Endothelial cell of umbilical vein (primary cell): Measurements from ENCODE around the gene GABARAP. TPM values are rescaled to one million over a fixed set of nuclear protein-coding genes. Genes with fewer than 3 reads are reported as not detected.
A peak's percentile ranks its signal among the peaks of the same experiment; 100 is the strongest.

Source experiments
- BruUV-seq: library from RNA; stranded (reverse); fragments of 400-500 nt; replicated peaks from 2 replicates; lab custom pipeline; 2021; lab: Mats Ljungman, UMichigan
- CTCF ChIA-PET: fragments of 300-600, 350-600 bp; sonication (Branson Sonifier 250); formaldehyde crosslinking; loops from one replicate; lab custom pipeline; 2021; ENCODE audit warnings: antibody characterized with exemption, inconsistent platforms; lab: Charles Lee
- POLR2A ChIA-PET: fragments of 300-600, 350-600 bp; sonication (Branson Sonifier 250); formaldehyde crosslinking; loops from one replicate; lab custom pipeline; 2021; ENCODE audit warnings: antibody characterized with exemption, inconsistent platforms; lab: Charles Lee
- DNase-seq: peaks from one replicate; pipeline ENCODE4 v3.0.0-alpha.2; 2011; ENCODE audit warnings: low read depth, low spot score
- FAIRE-seq: peaks from 2 replicates; lab custom pipeline; 2011; peaks lifted over from hg19 to GRCh38; lab: Jason Lieb, UNC
- H2AFZ ChIP-seq: 2 replicates; pipeline ENCODE4 v1.6.0; 2012; ENCODE audit warnings: low read depth, low read length, control low read depth, inconsistent platforms
- H3K27ac ChIP-seq: 2 replicates; pipeline ENCODE4 v1.5.1; 2011; ENCODE audit warnings: low read depth, mild to moderate bottlenecking, control low read depth, low read length, moderate library complexity; ENCODE audit not compliant: insufficient read depth
- H3K27me3 ChIP-seq, 2 experiments: 2 replicates each; pipeline versions ENCODE4 v1.6.0 to v1.6.1; 2011; ENCODE audit warnings: low read length in 2 of 2, mixed read lengths in 1 of 2; ENCODE audit not compliant: control insufficient read depth in 2 of 2, insufficient read depth in 2 of 2
- H3K36me3 ChIP-seq, 2 experiments: 2 replicates in 1 of 2; 3 replicates in 1 of 2; pipeline ENCODE4 v1.5.1; 2011; ENCODE audit warnings: low read length in 2 of 2, mild to moderate bottlenecking in 1 of 2, moderate library complexity in 1 of 2; ENCODE audit not compliant: control insufficient read depth in 2 of 2, insufficient read depth in 2 of 2; ENCODE audit errors: extremely low read depth in 1 of 2
- H3K4me1 ChIP-seq: 3 replicates; pipeline ENCODE4 v1.5.1; 2011; ENCODE audit warnings: mild to moderate bottlenecking, low read length; ENCODE audit not compliant: control insufficient read depth, insufficient read depth; ENCODE audit errors: extremely low read depth
- H3K4me2 ChIP-seq: 2 replicates; pipeline ENCODE4 v1.6.1; 2011; ENCODE audit warnings: low read length, control low read depth, mixed read lengths; ENCODE audit not compliant: insufficient read depth
- H3K4me3 ChIP-seq, 3 experiments: fragments of 200-600 bp in 1 of 3; sonication (generic), shearing (Covaris generic) in 1 of 3; replicated peaks in 1 of 3; 2 replicates each; pipeline ENCODE4 v1.5.1; 2011 to 2016; ENCODE audit warnings: control low read depth in 3 of 3, low read length in 3 of 3, mild to moderate bottlenecking in 2 of 3, inconsistent platforms in 1 of 3, low read depth in 1 of 3, moderate library complexity in 1 of 3; ENCODE audit not compliant: insufficient read depth in 1 of 3
- H3K79me2 ChIP-seq: 2 replicates; pipeline ENCODE4 v1.6.0; 2012; ENCODE audit warnings: low read length, inconsistent platforms; ENCODE audit not compliant: control insufficient read depth, insufficient read depth
- H3K9ac ChIP-seq: replicated peaks from 2 replicates; pipeline ENCODE3; 2011; ENCODE audit warnings: low read length, control low read depth; ENCODE audit not compliant: insufficient read depth; ENCODE audit errors: extremely low read depth
- H3K9me1 ChIP-seq: replicated peaks from 3 replicates; pipeline ENCODE4 v1.6.0; 2011; ENCODE audit warnings: mild to moderate bottlenecking, low read length; ENCODE audit not compliant: control insufficient read depth, insufficient read depth; ENCODE audit errors: extremely low read depth
- H3K9me3 ChIP-seq: replicated peaks from 2 replicates; pipeline ENCODE4 v1.5.1; 2012; ENCODE audit warnings: low read length, inconsistent platforms; ENCODE audit not compliant: control insufficient read depth, insufficient read depth
- H4K20me1 ChIP-seq: replicated peaks from 2 replicates; pipeline ENCODE3; 2011; ENCODE audit warnings: mild to moderate bottlenecking, low read length; ENCODE audit not compliant: control insufficient read depth, insufficient read depth; ENCODE audit errors: extremely low read depth
- CTCF ChIP-seq, 2 donors: IDR thresholded peaks; 1 replicate in 1 of 2; 2 replicates in 1 of 2; pipeline ENCODE4 v1.5.1; 2011; ENCODE audit warnings: low read length in 2 of 2, mild to moderate bottlenecking in 2 of 2, moderate library complexity in 2 of 2, control low read depth in 1 of 2, inconsistent platforms in 1 of 2, low read depth in 1 of 2; ENCODE audit not compliant: insufficient read depth in 1 of 2; ENCODE audit errors: extremely low read depth in 1 of 2
- FOS ChIP-seq: IDR thresholded peaks from 2 replicates; pipeline ENCODE4 v1.6.1; 2011; ENCODE audit warnings: mild to moderate bottlenecking, low read length, moderate library complexity, borderline replicate concordance; ENCODE audit not compliant: insufficient read depth
- JUN ChIP-seq: IDR thresholded peaks from 2 replicates; pipeline ENCODE4 v1.6.1; 2011; ENCODE audit warnings: borderline replicate concordance, low read depth; ENCODE audit not compliant: insufficient read length, insufficient read depth
- MAX ChIP-seq: IDR thresholded peaks from 2 replicates; pipeline ENCODE4 v1.6.1; 2011; ENCODE audit not compliant: insufficient read depth, insufficient read length
- MYC ChIP-seq: IDR thresholded peaks from one replicate; pipeline ENCODE4 v1.6.1; 2011; ENCODE audit warnings: mild to moderate bottlenecking, low read depth, low read length
- POLR2A ChIP-seq: IDR thresholded peaks from 2 replicates; pipeline ENCODE4 v1.6.1; 2012; ENCODE audit warnings: low read depth, mild to moderate bottlenecking, control low read depth, low read length
- POLR2AphosphoS5 ChIP-seq: IDR thresholded peaks from 2 replicates; pipeline ENCODE4 v1.6.1; 2012; ENCODE audit warnings: low read depth, mild to moderate bottlenecking, control low read depth, low read length, moderate library complexity; ENCODE audit not compliant: insufficient read depth
- dilution Hi-C: fragments of 300-500 bp; cut with MboI; formaldehyde crosslinking; loops from one replicate; pipeline ENCODE4 v1.15.0; 2019; ENCODE audit warnings: low sequenced_read_pairs; ENCODE audit not compliant: extremely low pct_ligation_motif_present
- intact Hi-C: fragments of 100-400 bp; cut with micrococcal nuclease; formaldehyde crosslinking; loops from one replicate; pipeline ENCODE4 v1.10.0; 2022
- polyA plus RNA-seq, 4 experiments: library from polyadenylated mRNA; depleted of rRNA in 3 of 4; stranded (reverse) in 3 of 4; unstranded in 1 of 4; fragments of >200 nt; gene quantifications; 2 replicates each; pipeline versions ENCODE4 v1.2.1 to v1.2.3, GENCODE V29; 2011 to 2012; ENCODE audit warnings: missing spikeins in 1 of 4
- total RNA-seq: library from RNA; stranded (reverse); gene quantifications from 2 replicates; pipeline ENCODE4 v1.2.3, GENCODE V29; 2021

Gene GABARAP
- total and polyA plus RNA-seq, 2 donors (not counting 3 experiments of a cell fraction or from before 2014, with no cell fraction given), result 401 to 882 TPM

DNA sequence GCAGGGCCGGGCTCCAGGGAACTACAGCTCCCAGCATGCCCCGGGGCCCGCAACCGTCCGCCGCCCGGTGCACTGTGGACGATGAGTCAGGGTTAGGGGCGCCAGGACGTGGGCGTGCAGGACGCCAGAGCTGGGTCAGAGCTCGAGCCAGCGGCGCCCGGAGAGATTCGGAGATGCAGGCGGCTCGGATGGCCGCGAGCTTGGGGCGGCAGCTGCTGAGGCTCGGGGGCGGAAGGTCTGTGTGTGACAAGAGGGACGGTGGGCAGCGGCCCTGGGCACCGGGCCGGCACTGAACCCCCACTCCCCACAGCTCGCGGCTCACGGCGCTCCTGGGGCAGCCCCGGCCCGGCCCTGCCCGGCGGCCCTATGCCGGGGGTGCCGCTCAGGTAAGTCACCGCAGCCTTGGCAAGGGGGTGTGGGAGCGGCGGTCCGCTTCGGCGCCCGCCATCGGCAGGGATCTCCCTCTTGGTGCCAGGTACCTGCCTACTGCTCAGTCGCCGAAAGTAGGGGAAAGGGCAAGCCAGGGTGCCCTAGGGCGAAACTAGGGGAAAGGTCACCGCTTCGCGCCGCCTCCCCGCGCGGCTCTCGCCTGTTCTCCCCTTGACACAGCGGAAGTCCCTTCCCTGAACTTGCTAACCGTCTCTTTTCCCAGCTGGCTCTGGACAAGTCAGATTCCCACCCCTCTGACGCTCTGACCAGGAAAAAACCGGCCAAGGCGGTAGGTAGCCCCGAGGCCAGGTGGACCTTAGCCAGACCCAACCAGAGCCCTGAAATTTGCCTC, 22.2 kb downstream of the GABARAP start, which contains the start of the genes ACADVL and DLG4:
Gene ACADVL (plus strand): TSS at position 127 of the 781 bp plus-strand sequence. CDS start 47 bp downstream, at position 174.
Gene DLG4 (minus strand): TSS at position 25 of the 781 bp plus-strand sequence.
- peaks cover 15 to 30% of the 10 kb centered on the region in 2 experiments for H3K36me3 ChIP-seq
- peak within 1 kb of the TSS; percentile 71 for H3K27ac ChIP-seq
- DNase-seq (peak; percentile 85), FAIRE-seq (peak; percentile 85)
- peaks cover 11% of the 10 kb centered on the region for H3K79me2 ChIP-seq
- peak within 1 kb of the TSS; percentile 51 to 69 (median 61) for H3K4me3 ChIP-seq
- TF ChIP-seq JUN (no peak), POLR2A (peak; percentile 83), POLR2AphosphoS5 (peak; percentile 93), CTCF (IDR thresholded peaks at IDR 0.05; ENCODE audit: extremely low read depth in 1 of 2, insufficient read depth in 1 of 2, low read depth in 1 of 2, low read length in 2 of 2) (no peak), MYC (peak; percentile 3), FOS (peak; percentile 88), MAX (peak; percentile 30)
- CTCF ChIA-PET, result interaction anchor here (0.6 to 4.5 kb wide), 17 partner anchors 10 to 174 kb away, joined by 3 to 94 read pairs (median 4); partner anchors contain the start of genes DVL2, GABARAP, GPS2 and PHF23
- H3K27me3 ChIP-seq, result no peaks in the 10 kb centered on the region
- H4K20me1 ChIP-seq, result no peaks in the 10 kb centered on the region
- peak within 1 kb of the TSS; percentile 46 for H2AFZ ChIP-seq
- TSS peak; percentile 19 for BruUV-seq
- intact Hi-C loops (loop anchor here (1.0 to 2.0 kb wide), 3 partner anchors 19 to 43 kb away; partner anchors contain the start of gene PHF23), dilution Hi-C loops (no loop called here)
- no peaks in the 10 kb centered on the region for H3K9me1 ChIP-seq
- no peaks in the 10 kb centered on the region for H3K9me3 ChIP-seq
- H3K9ac ChIP-seq, result peak within 1 kb of the TSS; percentile 72
- peaks cover 29% of the 10 kb centered on the region for H3K4me1 ChIP-seq
- peak within 1 kb of the TSS; percentile 65 for H3K4me2 ChIP-seq
- POLR2A ChIA-PET, result interaction anchor here (0.8 to 1.3 kb wide), 2 partner anchors 13 to 174 kb away, joined by 3 to 6 read pairs; no protein-coding TSS in a partner anchor
